Thyroid gland (tissue), 4 donors: Measurements from ENCODE around the gene CDH23.

Source experiments
- POLR2A ChIP-seq, 2 donors: fragments of 450-650 bp; IDR thresholded peaks; one replicate each; pipeline ENCODE4 v1.6.1; 2017; ENCODE audit warnings: antibody characterized with exemption in 2 of 2, mild to moderate bottlenecking in 2 of 2, moderate library complexity in 1 of 2
- TF ChIP-seq, protein P1 (sequence below), 6 experiments: fragments of 200-600 bp in 3 of 6; fragments of 450-650 bp in 3 of 6; sonication (generic) in 3 of 6; IDR thresholded peaks; one replicate each; pipeline ENCODE4 v1.5.1; 2016 to 2019; ENCODE audit warnings: antibody characterized with exemption in 6 of 6, mild to moderate bottlenecking in 2 of 6, inconsistent platforms in 1 of 6, moderate library complexity in 1 of 6

DNA sequence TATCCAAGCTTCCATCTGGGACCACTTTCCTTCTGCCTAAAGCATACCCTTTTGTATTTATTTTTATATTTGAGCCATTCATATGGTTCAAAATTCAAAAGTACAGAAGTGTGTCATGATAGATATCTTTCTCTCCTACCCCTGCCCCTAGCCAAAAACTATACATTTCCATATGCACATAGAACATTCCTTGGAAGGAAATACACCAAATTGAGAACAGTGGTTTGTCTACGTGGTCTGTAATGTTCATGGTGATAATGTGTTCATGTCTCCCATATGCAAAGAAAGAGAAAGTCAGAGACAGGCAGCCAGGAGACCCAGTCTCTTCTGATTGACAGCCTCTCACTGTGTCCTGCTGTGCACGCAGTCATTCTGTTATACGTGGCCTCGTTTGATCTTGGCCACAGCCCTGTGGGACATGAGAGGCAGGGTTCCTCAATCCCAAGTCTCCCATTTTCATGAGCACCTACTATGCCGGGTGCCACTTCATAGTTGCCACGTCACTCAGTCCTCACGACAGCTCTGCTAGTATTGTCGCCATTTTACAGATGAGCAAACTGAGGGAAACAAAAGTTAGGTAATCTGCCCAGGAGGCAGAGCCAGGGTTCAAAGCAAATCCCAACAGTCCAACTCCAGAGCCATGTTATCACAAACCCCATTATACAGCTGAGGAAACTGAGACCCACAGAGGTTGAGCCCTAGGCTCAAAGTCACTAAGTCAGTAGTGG lies 8.0 kb upstream of the CDH23 start:
- TF ChIP-seq POLR2A (IDR thresholded peaks at IDR 0.05), result no peak
- TF ChIP-seq, protein P1, sequence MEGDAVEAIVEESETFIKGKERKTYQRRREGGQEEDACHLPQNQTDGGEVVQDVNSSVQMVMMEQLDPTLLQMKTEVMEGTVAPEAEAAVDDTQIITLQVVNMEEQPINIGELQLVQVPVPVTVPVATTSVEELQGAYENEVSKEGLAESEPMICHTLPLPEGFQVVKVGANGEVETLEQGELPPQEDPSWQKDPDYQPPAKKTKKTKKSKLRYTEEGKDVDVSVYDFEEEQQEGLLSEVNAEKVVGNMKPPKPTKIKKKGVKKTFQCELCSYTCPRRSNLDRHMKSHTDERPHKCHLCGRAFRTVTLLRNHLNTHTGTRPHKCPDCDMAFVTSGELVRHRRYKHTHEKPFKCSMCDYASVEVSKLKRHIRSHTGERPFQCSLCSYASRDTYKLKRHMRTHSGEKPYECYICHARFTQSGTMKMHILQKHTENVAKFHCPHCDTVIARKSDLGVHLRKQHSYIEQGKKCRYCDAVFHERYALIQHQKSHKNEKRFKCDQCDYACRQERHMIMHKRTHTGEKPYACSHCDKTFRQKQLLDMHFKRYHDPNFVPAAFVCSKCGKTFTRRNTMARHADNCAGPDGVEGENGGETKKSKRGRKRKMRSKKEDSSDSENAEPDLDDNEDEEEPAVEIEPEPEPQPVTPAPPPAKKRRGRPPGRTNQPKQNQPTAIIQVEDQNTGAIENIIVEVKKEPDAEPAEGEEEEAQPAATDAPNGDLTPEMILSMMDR (IDR thresholded peaks at IDR 0.05), result no peak
